HG03135 (cell line): Measurements from ENCODE around the gene TMC4.
"Not testable (repeated sequence)": the region's sequence is repeated elsewhere in the genome, so short reads cannot be mapped to it uniquely, and the experiment has no call there.

Experiments used
- ATAC-seq: cut with Tn5 transposase; IDR thresholded peaks from one replicate; pipeline ENCODE4 v1.9.1; 2021; ENCODE audit warnings: mild to moderate bottlenecking, moderate library complexity; ENCODE audit not compliant: unreplicated experiment

The TMC4 gene

DNA sequence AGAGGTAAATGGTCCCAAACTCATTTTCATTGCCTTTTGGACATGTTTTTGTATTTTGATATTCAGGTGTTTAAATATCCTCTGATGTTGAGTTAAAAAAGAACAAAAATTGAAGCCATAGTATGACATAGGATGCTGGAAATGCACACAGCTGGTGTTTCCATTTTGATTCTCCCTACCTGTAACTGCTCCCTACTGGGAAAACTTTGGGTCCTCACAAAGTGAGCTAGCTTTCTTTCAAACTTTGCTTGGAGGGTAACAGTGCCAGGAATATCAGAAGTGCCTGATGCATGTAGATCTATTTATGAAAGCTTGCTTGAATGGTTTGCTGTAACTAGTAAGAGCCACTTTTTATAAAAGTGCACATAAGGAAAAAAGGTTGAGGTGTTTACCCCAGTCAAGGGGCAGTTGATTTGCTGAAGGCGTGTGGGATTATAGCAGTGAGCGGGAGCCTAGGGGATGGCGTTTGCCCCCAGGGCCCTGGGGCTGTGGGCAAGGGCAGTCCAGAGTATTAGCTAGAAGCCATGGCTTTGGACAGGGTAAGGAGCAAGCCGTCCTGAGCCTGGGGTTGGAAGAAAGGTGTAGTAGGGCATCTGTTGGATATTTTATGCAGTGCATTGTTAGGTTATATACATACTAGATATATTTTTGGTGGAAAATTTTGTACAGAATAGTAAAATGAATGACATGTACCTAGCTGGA, 32.0 kb upstream of the TMC4 start:
- ATAC-seq = no peak

DNA sequence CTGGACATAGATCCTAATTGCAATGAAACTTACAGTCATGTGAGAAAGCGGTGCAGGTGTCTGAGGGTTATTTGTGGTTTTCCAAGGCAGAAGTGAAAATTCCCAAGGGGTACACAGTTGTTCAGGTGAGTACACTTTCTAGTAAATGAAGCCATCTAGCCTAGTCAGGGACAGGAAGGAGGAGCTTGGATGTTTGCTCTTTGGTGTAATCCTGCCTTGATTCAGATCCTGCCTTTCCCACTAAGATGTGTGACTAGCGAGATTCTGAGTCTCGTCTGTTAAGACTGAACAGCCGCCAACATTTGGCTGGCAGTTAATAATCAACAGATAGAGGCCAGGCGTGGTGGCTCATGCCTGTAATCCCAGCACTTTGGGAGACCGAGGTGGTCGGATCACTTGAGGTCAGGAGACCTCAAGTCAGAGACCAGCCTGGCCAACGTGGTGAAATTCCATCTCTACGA, 30.2 kb upstream of the TMC4 start:
- no peak for ATAC-seq

DNA sequence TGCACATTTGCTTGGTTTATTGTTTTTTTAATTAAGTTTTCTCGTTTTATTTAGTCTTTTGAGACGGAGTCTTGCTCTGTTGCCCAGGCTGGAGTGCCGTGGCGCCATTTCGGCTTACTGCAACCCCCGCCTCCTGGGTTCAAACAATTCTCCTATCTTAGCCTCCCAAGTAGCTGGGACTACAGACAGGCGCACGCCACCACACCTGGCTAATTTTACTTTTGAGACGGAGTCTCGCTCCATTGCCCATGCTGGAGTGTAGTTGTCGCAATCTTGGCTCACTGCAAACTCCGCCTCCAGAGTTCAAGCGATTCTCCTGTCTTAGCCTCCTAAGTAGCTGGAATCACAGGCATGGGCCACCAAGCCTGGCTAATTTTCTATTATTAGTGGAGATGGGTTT, 29.0 kb upstream of the TMC4 start:
- no peak for ATAC-seq

DNA sequence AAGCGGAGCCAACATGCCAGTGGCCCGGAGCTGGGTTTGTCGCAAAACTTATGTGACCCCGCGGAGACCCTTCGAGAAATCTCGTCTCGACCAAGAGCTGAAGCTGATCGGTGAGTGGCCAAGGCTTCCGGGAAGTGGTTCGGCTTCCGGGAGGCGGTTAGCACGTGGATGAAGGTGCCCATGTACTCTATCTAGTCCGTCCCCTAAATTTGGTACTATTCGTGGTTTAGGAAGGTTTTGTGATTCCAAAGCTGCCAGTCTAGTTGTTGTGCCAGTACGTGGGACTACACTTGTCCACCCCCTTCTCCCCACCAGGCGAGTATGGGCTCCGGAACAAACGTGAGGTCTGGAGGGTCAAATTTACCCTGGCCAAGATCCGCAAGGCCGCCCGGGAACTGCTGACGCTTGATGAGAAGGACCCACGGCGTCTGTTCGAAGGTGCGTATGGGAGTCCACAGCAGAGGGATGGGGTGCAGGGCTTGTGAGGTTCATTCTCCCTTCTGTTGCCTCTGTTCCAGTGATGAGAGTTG, 28.3 kb upstream of the TMC4 start:
- no peak for ATAC-seq

DNA sequence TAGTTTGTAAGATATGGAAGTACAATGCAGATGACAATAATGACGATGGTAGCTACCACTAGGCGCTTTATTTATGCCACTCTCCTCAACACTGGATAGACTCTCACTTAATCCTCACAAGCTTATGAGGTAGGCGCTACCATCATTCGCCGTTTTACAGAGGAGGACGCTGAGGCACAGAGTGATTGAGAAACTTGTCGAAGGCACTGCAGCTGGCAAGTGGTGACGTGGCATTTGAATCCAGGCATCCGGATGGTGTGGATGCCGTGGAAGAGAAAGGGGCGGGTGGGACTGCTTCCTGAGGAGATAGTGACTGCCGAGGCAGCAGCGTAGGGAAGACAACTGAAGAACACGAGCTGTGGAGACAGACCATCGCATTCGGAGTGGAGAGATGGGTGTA, 26.4 kb upstream of the TMC4 start:
- no peak for ATAC-seq

DNA sequence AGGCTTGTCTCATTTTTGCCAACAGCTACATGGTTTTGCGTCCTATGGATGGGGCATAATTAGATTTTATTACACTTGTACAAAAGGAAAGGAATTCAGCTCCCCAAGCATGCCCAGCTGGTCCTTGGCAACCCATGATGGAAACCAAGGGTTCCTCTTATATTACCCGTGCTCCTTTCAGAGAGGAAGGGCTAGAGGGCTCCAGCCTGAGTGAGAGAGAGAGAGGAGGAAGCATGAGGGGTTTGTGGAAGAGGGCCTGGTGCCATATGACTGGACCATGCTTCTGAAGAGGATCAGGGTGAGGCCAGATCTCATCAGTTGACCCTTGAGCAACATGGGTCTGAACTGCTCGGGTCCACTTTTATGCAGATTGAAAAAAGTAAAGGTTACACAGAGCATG, 24.2 kb upstream of the TMC4 start:
- ATAC-seq = no peak

DNA sequence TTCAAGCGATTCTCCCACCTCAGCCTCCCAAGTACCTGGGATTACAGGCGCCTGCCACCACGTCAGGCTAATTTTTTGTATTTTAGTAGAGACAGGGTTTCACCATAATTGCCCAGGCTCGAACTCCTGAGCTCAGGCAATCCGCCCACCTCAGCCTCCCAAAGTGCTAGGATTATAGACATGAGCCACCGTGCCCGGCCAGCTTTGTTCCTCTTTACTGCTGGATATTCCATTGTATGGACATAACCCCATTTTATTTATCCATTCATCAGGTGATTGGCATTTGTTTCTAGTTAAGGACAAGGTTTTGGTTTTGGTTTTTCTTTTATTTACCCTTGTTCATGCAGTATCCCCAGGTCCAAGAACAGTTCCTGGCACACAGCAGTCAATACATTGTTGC, 23.6 kb upstream of the TMC4 start:
- no peak for ATAC-seq

DNA sequence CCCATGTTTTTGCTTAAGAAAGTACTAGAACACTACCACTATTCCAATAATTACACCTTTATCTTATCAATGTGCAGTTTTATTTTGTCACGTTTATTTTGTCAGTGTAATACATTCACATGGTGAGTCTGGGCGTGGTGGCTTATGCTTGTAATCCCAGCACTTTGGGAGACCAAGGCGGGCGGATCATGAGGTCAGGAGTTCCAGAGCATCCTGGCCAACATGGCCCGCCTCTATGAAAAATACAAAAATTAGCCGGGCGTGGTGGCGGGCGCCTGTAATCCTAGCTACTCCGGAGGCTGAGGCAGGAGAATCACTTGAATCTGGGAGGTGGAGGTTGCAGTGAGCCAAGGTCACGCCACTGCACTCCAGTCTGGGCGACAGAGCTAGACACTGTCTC, 21.5 kb upstream of the TMC4 start:
- ATAC-seq = not testable (repeated sequence)

DNA sequence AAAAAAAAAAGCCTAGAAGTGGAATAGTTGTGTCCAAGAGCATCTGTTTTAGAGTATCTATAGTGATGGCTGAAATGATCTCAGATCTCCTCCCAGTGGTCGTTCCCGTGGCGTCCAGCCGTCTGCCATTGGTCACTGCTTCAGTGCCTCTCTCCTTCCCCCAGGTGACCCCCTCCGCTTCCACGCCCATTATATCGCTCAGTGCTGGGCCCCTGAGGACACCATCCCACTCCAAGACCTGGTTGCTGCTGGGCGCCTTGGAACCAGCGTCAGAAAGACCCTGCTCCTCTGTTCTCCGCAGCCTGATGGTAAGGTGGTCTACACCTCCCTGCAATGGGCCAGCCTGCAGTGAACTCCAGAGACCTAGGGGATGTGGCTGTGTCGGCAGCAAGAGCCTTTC, 20.1 kb upstream of the TMC4 start:
- ATAC-seq = no peak

DNA sequence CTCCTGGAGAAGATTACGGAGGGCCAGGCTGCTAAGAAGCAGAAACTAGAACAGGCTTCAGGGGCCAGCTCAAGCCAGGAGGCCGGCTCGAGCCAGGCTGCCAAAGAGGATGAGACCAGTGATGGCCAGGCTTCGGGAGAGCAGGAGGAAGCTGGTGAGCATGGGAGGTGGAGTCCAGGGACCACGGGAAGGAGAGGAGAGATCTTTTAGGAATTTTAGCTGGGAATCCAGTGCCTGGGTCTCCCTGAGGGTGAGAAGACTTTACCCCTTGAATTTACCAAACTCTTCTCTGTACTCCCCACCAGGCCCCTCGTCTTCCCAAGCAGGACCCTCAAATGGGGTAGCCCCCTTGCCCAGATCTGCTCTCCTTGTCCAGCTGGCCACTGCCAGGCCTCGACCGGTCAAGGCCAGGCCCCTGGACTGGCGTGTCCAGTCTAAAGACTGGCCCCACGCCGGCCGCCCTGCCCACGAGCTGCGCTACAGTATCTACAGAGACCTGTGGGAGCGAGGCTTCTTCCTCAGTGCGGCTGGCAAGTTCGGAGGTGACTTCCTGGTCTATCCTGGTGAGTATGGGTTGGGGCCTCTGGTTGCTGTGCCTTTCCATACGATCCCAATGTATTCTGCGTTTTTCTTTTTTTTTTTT, 19.0 kb upstream of the TMC4 start:
- ATAC-seq = no peak

DNA sequence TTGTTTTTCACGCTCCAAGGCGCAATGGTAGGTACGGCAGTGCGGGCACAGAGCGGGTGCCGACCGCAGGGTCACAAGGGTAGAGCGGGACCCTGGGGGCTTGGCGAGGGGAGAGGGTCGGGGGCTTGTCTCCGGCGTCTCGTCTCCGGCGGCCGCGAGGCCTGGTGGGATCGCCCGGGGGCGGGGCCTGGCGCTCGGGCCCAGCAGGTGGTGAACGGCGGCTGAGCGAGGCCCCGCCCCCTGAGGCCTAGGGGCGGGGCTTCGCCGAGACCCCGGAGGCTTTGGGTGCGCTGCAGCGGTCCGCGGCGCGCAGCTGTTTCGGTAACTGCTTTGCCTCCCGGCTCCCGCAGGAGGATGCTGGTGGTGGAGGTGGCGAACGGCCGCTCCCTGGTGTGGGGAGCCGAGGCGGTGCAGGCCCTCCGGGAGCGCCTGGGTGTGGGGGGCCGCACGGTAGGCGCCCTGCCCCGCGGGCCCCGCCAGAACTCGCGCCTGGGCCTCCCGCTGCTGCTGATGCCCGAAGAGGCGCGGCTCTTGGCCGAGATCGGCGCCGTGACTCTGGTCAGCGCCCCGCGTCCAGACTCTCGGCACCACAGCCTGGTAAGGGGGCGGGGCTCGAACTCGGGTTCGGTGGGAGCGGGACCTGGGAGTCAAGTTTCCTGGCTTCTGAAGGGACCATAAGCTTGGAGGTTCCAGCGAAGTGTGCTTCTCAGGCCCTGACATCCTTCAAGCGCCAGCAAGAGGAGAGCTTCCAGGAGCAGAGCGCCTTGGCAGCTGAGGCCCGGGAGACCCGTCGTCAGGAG, 18.3 kb upstream of the TMC4 start, which contains the start of gene TSEN34:
Gene TSEN34, plus strand, starts transcription at position 298 of the 800 bp plus-strand sequence. Its CDS starts 57 bp downstream, at position 355.
- peak; percentile 33 for ATAC-seq

DNA sequence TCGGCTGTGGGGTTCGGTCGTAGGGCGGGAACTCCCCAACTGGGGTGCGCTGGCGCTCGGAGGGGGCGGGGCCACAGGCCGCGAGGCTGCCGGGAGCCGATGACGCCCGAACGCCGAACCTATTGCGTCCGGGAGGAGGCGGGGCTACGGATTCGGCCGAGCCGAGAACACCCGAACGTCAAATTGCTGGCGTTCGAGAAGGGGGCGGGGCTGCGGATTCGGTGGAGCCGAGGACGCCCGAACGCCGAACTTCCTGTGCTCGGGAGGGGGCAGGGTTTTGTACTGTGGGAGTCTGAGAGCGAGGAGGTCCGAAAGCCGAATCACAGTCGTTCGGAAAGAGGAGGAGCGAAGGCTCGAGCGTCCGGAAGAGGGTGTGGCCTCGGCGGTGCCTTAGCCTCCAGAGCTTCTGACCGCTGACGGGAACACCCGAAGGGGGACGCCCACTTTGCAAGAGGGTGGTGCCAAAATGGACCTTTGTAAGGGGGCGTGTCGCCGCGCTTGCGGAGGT, 17.6 kb upstream of the TMC4 start:
- ATAC-seq = peak; percentile 49

DNA sequence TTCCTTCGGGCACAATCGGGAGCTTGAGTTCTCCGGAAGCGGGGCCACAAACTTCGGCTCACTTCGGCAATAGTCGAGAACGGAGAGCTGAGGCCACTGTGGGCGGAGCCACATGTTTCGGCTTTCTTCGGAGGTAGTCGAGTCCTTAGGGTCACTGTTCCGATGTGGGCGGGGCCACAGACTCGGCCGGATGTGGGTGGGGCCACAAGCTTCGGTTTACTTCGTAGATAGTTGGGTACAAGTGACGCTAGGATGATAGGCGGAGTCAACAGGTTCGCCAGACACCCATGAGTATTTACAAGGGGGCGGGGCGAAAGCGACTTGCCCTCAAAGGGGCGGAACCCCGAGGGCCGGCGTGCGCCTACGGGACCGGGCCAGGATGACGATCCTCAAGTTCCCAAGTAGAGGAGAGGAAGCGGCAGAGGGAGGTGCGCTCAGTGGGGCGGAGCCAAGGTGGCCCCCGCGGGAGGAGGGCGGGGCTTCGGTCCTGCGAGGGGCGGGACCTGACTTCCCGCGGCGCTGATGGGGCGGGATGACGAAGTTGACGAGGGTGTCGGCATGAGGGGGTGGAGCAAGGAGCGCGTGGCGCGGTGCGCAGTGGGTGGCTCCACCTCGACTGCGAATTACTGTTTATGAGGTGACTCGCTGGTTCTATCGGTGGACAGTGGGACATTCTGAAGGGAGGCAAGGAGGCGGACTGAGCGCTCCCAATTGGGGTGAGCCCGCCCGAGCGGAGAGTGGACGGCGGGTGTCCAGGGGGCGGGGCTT, 17.0 kb upstream of the TMC4 start:
- ATAC-seq = peak; percentile 49

DNA sequence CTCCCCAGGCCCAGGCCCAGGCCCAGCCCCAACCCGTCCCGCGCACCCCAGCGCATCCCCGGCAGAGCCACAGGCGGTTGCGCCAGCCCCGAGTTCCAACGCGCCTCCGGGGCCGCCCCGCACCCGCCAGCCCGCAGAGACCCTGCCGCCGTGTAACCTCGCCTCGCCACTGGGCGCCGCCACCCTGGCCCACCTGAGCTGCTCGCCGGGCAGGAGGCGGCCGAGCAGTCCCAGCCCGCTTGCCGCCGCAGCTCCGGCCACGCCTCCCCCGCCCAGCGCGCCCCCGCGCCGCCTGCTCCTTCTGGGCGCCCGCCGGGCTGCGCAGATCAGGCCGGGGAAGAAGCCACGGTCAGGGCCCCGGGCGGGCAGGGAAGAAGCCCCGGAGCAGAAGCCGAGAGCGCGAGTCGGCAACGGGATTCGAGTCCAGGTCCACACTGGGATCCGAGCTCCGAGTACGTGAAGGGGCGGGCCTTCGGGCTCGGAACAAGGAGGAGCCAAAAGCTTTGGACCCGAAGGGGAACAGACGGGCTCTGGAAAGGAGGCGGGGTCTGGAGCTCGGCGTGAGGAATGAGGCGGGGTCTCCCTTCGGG, 16.3 kb upstream of the TMC4 start, which contains the start of gene MBOAT7:
Gene MBOAT7, minus strand, starts transcription at position 436 of the 590 bp plus-strand sequence. CDS start 1,072 bp downstream, outside the sequence.
- peak; percentile 19 for ATAC-seq

DNA sequence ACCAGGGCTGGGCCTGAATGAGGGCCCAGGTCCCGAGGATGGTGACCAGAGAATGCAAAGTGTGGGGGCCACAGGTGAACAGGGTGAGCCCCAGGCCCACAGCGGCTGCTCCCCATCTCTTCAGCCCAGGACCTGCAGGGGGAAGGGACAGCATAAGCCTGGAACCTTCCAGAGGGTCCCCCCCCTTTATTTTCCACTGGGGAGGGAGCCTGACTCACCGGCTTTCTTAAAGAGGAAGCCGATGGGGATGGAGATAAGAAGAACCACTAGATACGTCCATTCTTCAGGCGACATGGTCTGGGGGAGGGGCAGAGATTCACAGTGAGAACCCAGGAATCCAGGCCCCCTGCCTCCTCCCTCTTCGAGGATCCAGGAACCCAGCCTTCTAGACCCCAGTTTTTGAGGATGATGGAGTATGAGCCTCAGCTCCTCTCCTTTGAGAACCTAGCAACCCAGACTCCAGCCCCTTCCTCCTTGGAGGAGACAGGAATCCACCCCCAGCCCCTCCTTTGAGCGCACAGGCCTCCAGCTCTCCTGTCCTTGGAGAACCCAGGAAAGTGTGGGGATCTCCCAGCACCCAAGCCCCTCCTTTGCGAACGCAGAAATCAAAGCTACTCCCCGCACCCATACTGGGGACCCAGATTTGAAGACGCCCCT, 15.4 kb upstream of the TMC4 start:
- ATAC-seq = no peak

DNA sequence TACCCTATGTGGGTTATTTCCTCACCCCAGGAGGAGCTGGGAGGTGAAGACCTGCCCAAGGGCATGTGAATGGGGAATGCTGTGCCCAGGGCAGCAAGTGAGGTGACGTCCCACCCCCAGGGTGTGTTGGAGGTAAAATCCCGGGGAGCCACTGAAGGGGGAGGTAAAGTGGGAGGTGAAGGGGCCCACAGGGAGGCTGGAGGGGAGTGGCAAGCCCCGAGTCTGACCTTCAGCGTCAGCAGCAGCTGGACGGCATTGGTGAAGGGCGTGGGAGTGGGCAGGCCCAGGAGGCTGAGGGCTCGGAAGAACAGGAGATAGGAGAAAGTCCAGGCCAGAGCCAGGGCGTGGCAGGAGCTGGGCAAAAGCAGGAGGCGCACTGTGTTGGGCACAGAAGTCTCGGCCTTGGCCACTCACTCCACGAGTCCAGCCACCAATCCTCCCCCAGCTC, 14.0 kb upstream of the TMC4 start:
- no peak for ATAC-seq

DNA sequence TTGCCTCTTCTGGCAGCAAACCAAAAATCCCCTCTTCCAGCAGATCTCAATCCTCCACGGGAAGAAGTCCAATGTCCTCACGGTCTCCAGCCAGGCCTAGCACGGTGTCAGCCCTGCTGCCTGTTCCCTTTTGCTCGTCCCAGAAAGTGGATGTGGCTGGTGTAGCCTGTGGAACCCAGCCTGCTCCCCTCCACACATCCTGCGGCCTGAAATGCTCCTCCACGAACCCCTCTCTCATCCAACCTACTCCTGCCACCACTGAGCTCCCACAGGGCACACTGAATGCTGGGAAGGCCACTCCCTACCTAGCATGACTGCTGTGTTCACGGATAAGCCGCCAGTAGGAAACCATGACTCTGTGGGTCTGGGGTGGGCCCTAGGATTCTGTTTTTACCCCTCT, 13.4 kb upstream of the TMC4 start:
- no peak for ATAC-seq

DNA sequence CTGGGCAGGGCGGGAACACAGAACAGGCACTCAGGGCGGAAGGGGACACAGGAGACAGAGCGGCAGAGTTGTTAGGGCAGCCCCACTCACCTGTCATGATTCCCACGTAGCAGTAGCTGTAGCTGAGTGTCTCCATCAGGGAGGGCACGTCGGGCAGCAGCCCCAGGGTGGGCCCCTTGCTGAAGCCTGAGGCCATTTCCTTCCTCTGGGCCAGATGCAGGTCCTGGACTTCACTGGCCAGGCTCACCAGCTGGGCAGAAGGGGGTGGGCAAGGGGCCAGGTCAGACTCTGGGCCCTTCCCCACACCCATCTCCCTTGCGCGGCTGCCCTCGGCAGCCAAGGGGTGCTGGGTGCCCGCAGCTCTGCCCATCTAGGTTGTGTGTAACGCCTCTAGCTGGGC, 10.5 kb upstream of the TMC4 start:
- ATAC-seq = no peak

DNA sequence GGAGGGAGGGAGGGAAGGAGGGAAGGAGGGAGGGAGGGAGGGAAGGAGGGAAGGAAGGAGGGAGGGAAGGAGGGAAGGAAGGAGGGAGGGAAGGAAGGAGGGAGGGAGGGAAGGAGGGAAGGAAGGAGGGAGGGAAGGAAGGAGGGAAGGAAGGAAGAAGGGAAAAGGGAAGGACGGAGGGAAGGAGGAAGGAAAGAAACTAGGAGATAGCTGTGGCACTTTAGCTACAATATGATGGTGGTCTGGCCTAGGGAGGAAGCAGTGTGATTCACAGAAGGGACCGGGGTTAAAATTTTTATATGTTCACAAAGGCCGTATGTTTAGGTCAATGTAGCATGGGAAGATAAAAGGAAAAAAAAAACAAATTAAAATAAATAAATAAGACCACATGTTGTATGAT, 8.9 kb upstream of the TMC4 start:
- not testable (repeated sequence) for ATAC-seq
